GM18873 (cell line): ENCODE measurements around the gene USE1.
"Not testable (repeated sequence)": the region's sequence is repeated elsewhere in the genome, so short reads cannot be mapped to it uniquely, and the experiment has no call there.

Experiments
- ATAC-seq: cut with Tn5 transposase; IDR thresholded peaks from one replicate; pipeline ENCODE4 v1.9.1; 2021; ENCODE audit warnings: mild to moderate bottlenecking, moderate library complexity, moderate number of reproducible peaks; ENCODE audit not compliant: unreplicated experiment, low FRiP score

USE1 gene

GRCh38 chr19:17215127-17215971, at the start of gene USE1:
Gene USE1, plus strand, starts transcription at chr19:17215357. Its CDS starts 49 bp downstream, at chr19:17215406.
- peak; percentile 52 for ATAC-seq

DNA sequence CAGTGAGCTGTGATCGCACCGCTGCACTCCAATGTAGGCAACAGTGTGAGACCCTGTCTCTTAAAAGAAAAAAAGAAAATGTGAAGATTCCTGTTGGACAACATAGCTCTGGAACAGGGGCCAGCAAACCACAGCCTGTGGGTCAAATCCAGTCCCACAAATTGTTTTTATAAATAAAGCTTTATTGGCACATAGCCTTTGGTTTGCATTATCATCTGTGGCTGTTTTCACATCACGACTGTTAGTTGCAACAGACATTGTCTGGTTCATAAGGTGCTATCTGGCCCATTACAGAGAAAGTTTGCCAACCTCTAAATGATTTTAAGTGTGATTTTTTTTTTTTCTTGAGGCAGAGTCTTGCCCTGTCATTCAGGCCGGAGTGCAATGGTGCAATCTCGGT, 49.4 kb upstream of the USE1 start:
- ATAC-seq: no peak

GRCh38 chr19:17170538-17171297, 44.4 kb upstream of the USE1 start:
- ATAC-seq: no peak

- ATAC-seq: no peak
These were observed 43.3 kb upstream of the USE1 start for GRCh38 chr19:17171874-17172273.

DNA sequence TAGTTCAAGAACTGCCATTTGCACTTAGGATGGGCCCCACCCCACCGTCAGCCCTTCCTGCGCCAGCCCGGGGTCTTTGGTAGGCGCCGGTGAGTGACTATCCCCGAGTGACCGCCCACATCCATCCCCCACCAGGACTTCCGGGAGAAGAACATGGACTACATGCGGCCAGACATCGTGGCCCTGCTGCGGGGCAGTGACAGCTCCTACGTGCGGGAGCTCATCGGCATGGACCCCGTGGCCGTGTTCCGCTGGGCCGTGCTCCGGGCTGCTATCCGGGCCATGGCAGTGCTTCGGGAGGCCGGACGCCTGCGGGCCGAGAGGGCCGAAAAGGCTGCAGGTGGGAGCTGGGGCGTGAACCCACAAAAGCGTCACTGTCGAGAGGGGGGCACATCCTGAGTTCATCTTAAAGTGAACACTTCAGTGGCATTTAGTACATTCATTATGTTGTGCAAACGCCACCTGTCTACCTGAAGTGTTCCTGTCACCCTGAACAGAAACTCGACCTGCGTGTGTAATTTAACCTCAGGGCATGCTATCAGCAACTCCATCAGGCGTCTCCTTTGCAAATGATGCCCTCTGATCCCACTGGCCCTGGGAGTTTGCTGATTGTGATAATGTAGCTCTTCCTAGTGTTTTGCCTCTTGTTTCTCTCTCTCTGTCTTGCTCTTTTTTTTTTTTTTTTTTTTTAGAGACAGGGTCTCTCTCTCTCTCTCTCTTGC, 42.4 kb upstream of the USE1 start:
- ATAC-seq: no peak

- no peak for ATAC-seq
These were observed 36.9 kb upstream of the USE1 start for GRCh38 chr19:17178291-17178690.

- no peak for ATAC-seq
These were observed 34.0 kb upstream of the USE1 start for GRCh38 chr19:17180997-17181702.

DNA sequence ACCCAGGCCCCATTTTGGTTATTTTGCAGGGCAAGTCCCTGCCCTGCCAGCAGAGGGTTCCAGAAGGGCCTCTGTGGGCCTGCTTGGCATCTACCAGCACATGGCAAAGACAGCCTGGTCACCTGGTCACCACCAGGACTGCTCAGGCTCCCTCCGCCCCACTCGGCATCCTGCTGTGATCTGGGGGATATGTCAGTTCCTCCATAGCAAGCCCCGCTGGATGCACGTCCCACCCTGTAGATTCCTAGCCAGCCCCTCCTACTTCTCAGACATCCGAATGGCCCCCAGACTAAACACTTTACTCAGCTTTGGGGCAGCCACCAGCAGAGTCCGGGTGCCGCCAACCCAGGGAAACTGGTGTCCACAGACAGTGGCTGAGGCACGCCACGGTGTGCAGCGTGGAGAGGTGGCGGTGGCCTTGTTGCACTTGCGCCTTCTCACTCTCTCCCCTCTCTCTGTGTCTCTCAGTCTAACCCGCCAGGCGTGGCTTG, 31.8 kb upstream of the USE1 start:
- ATAC-seq: no peak

DNA sequence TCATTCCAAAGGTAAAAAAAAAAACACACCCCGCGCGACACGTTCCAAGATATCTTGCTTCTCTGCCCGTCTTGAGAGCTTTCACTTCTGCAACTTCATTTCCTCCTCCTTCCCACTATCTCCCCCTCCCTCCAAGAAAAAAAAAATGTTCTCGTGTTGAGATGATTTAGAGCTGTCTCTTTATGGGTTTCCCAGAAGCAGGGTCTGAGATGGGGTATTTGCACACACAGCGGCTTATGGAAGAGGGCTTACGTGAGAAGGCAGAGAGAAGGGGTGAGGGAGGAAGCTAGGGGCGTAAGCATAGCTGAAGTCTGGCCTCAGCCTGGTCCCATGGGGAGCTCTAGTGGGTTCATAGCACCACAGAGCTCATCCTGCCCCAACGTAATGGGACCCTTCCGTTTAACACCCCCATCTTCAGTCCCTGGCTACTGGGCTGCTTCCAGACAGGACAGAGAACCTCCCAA, 31.3 kb upstream of the USE1 start:
- ATAC-seq: no peak

- no peak for ATAC-seq
These were observed 30.8 kb upstream of the USE1 start for GRCh38 chr19:17184371-17184841.

GRCh38 chr19:17185590-17185989, 29.6 kb upstream of the USE1 start:
- no peak for ATAC-seq

DNA sequence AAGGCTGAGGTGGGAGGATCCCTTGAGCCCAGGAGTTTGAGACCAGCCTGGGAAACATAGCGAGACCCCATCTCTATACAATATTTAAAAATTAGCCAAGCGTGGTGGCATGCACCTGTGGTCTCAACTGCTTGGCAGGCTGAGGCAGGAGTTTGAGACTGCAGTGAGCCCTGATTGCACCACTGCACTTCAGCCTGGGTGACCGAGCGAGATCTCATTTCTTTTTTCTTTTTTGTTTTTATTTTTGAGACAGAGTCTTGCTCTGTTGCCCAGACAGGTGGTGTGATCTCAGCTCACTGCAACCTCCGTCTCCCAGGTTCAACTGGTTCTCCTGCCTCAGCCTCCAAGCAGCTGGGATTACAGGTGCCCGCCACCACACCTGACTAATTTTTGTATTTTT, 23.4 kb upstream of the USE1 start:
- ATAC-seq: not testable (repeated sequence)

DNA sequence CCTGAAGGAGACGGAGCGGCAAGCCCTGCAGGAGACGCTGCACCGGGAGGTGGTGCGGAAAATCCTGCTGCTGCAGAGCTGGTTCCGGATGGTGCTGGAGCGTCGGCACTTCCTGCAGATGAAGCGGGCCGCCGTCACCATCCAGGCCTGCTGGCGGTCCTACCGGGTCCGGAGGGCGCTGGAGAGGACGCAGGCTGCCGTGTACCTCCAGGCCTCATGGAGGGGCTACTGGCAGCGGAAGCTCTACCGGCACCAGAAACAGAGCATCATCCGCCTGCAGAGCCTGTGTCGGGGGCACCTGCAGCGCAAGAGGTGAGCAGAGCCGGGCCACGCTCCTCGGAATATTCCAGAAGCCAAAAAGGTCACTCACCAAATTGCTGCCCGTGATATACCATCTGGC, 22.4 kb upstream of the USE1 start:
- ATAC-seq: no peak

DNA sequence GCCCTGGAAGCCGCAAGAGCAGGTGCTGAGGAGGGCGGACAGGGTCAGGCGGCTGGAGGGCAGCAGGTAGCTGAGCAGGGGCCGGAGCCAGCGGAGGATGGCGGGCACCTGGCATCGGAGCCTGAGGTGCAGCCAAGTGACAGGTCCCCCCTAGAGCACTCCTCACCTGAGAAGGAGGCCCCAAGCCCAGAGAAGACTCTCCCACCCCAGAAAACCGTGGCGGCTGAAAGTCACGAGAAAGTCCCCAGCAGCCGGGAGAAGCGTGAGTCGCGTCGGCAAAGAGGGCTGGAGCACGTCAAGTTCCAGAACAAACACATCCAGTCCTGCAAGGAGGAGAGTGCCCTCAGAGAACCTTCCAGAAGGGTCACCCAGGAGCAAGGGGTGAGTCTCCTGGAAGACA, 20.5 kb upstream of the USE1 start:
- ATAC-seq: no peak

DNA sequence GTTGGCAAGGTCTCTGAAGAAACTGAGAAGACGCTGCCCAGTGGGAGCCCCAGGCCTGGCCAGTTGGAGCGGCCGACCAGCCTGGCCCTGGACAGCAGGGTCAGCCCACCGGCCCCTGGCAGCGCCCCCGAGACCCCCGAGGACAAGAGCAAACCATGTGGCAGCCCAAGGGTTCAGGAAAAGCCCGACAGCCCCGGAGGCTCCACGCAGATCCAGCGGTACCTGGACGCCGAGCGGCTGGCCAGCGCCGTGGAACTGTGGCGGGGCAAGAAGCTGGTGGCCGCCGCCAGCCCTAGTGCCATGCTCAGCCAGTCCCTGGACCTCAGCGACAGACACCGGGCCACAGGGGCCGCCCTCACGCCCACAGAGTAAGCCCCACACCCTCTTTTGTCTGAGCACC, 20.1 kb upstream of the USE1 start:
- no peak for ATAC-seq

DNA sequence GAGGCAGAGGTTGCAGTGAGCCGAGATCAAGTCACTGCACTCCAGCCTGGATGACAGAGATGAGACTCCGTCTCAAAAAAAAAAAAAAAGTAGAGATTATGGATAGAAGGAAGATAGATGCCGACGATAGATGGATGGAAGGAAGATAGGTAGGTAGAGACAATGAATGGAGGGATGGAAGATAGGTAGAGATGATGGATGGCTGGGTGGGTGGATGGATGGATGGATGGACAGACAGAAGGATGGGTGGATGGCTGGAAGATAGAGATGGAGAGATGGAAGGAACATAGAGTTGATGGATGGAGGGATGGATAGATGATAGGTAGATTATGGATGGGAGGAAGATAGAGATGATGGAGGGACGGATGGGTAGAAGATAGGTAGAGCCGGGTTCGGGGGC, 18.5 kb upstream of the USE1 start:
- ATAC-seq: no peak

DNA sequence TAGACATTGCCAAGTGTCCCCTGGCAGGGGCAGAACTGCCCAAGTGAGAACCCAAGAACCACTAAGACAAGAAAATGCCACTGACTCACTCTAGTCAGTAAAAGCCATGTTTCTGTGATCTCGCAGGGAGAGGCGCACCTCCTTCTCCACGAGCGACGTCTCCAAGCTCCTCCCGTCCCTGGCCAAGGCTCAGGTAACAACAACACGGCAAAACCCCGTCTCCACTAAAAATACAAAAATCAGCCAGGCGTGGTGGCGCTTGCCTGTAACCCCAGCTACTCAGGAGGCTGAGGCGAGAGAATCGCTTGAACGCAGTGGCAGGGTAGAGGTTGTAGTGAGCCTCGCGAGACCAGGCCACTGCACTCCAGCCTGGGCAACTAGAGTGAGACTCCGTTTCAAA, 17.5 kb upstream of the USE1 start:
- ATAC-seq: no peak

- ATAC-seq: no peak
These were observed 14.6 kb upstream of the USE1 start for GRCh38 chr19:17200408-17201079.

DNA sequence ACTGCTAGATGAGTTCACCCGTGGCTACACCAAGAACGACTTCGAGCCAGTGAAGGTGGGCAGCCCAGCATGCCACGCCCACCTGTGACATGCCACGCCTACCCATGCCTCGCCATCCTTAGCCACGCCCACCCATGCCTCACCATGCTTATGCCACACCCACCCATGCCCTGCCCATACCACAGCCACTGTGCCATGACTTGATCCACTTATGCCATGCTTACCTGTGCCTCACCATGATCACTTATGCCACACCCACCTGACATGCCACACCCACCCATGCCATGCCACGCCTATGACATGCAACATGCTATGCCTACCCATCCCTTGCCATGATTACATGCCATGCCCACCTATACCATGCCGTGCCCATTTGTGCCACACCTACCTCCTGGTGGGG, 12.9 kb upstream of the USE1 start:
- no peak for ATAC-seq

DNA sequence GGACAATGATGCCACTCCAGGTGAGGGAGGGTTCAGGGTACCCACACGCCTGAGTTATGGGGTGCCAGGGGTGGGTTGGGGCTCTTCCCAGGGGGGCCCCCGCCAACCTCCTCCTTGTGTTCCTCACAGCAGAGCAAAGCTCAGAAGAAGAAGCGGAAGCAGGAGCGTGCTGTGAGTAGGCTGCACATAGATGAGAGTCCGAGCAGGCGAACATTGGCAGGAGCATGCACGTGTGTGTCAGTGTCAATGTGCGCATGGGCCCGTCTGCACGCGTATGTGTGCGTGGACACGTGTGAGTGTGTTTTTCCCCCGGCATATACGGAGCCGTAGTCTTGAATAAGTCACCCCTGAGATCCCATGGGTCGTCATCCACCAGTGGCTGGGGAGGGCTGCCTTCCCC, 12.4 kb upstream of the USE1 start:
- ATAC-seq: no peak
